H1 (cell line): Measurements from ENCODE around the gene ASTN2. TPM values are rescaled to one million over a fixed set of nuclear protein-coding genes. Genes with fewer than 3 reads are reported as not detected.

Experiments
- CTCF ChIA-PET: fragments of 300-600 bp; sonication (Branson Sonifier 250); formaldehyde crosslinking; loops from one replicate; lab custom pipeline; 2021; ENCODE audit not compliant: partially characterized antibody; lab: Charles Lee
- POLR2A ChIA-PET: fragments of 300-600 bp; sonication (Branson Sonifier 250); formaldehyde crosslinking; loops from one replicate; lab custom pipeline; 2021; ENCODE audit warnings: inconsistent platforms; ENCODE audit not compliant: partially characterized antibody; lab: Charles Lee
- DNase-seq, 2 experiments: peaks; one replicate each; pipeline versions ENCODE4 v3.0.0 to v3.0.0-alpha.2; 2010 to 2022; ENCODE audit warnings: low spot score in 2 of 2, low read depth in 1 of 2, mixed read lengths in 1 of 2
- FAIRE-seq: peaks from 2 replicates; lab custom pipeline; 2011; peaks lifted over from hg19 to GRCh38; lab: Jason Lieb, UNC
- H2AFZ ChIP-seq: 2 replicates; pipeline ENCODE4 v1.8.1; 2012; ENCODE audit warnings: low read length, inconsistent platforms
- H2AK5ac ChIP-seq: 2 replicates; pipeline ENCODE4 v1.6.1; 2013; ENCODE audit warnings: low read depth, low read length
- H2BK120ac ChIP-seq: replicated peaks from 2 replicates; pipeline ENCODE3; 2013; ENCODE audit warnings: low read depth, low read length, inconsistent platforms
- H2BK12ac ChIP-seq: 2 replicates; pipeline ENCODE4 v1.6.1; 2013; ENCODE audit warnings: low read depth, low read length
- H2BK15ac ChIP-seq: 2 replicates; pipeline ENCODE4 v1.6.1; 2013; ENCODE audit warnings: low read length
- H2BK20ac ChIP-seq: 2 replicates; pipeline ENCODE4 v1.6.1; 2013; ENCODE audit warnings: low read length
- H2BK5ac ChIP-seq: 2 replicates; pipeline ENCODE4 v1.6.1; 2013; ENCODE audit warnings: low read depth, low read length
- H3K14ac ChIP-seq: 2 replicates; pipeline ENCODE4 v1.6.1; 2013; ENCODE audit warnings: inconsistent platforms; ENCODE audit not compliant: insufficient read length
- H3K18ac ChIP-seq: 2 replicates; pipeline ENCODE4 v1.6.1; 2013; ENCODE audit warnings: low read length; ENCODE audit errors: extremely low read depth
- H3K23ac ChIP-seq: 2 replicates; pipeline ENCODE4 v1.6.1; 2013; ENCODE audit warnings: inconsistent platforms; ENCODE audit not compliant: insufficient read length
- H3K23me2 ChIP-seq: 2 replicates; pipeline ENCODE4 v1.6.1; 2013; ENCODE audit warnings: low read depth, low read length
- H3K27ac ChIP-seq: 2 replicates; pipeline ENCODE4 v1.6.1; 2011; ENCODE audit warnings: low read depth, low read length, inconsistent platforms
- H3K27me3 ChIP-seq, 4 experiments: replicated peaks in 1 of 4; 1 replicate in 1 of 4; 2 replicates in 3 of 4; pipeline versions ENCODE4 v1.6.1 to v1.8.1; 2011 to 2013; ENCODE audit warnings: low read length in 3 of 4, mild to moderate bottlenecking in 3 of 4, inconsistent platforms in 2 of 4, mixed read lengths in 2 of 4, moderate library complexity in 1 of 4; ENCODE audit not compliant: control insufficient read depth in 3 of 4, insufficient read depth in 3 of 4; ENCODE audit errors: extremely low read depth in 1 of 4
- H3K36me3 ChIP-seq, 4 experiments: 2 replicates each; pipeline versions ENCODE4 v1.6.1 to v1.8.1; 2011 to 2013; ENCODE audit warnings: mild to moderate bottlenecking in 4 of 4, low read length in 3 of 4, moderate library complexity in 2 of 4, control low read depth in 1 of 4, inconsistent platforms in 1 of 4; ENCODE audit not compliant: insufficient read depth in 4 of 4, control insufficient read depth in 2 of 4
- H3K4ac ChIP-seq: replicated peaks from 2 replicates; pipeline ENCODE3; 2013; ENCODE audit warnings: low read length, low read depth, mixed read lengths, inconsistent platforms; ENCODE audit not compliant: insufficient read length
- H3K4me1 ChIP-seq, 4 experiments: replicated peaks in 1 of 4; 1 replicate in 1 of 4; 2 replicates in 3 of 4; pipeline versions ENCODE4 v1.6.1 to v1.8.1; 2011 to 2013; ENCODE audit warnings: low read length in 3 of 4, inconsistent platforms in 2 of 4, mixed read lengths in 1 of 4; ENCODE audit not compliant: insufficient read depth in 4 of 4, control insufficient read depth in 3 of 4
- H3K4me2 ChIP-seq, 2 experiments: 2 replicates each; pipeline versions ENCODE4 v1.6.1 to v1.8.1; 2011 to 2013; ENCODE audit warnings: low read depth in 2 of 2, low read length in 2 of 2, control low read depth in 1 of 2, inconsistent platforms in 1 of 2, mild to moderate bottlenecking in 1 of 2; ENCODE audit not compliant: insufficient read depth in 1 of 2
- H3K4me3 ChIP-seq, 4 experiments: fragments of 200-600, 300-600 bp in 1 of 4; sonication (generic), shearing (Covaris generic), sonication (Bioruptor Twin) in 1 of 4; 2 replicates each; pipeline versions ENCODE4 v1.5.1 to v1.8.1; 2011 to 2016; ENCODE audit warnings: low read length in 4 of 4, low read depth in 3 of 4, control low read depth in 2 of 4, inconsistent platforms in 2 of 4, mild to moderate bottlenecking in 2 of 4, mixed read lengths in 1 of 4, moderate library complexity in 1 of 4; ENCODE audit not compliant: insufficient read depth in 2 of 4; ENCODE audit errors: extremely low read depth in 1 of 4
- H3K56ac ChIP-seq: replicated peaks from 2 replicates; pipeline ENCODE3; 2013; ENCODE audit warnings: low read depth, mild to moderate bottlenecking, mixed read lengths, low read length, inconsistent platforms; ENCODE audit not compliant: insufficient read length
- H3K79me1 ChIP-seq: 2 replicates; pipeline ENCODE4 v1.6.1; 2013; ENCODE audit warnings: low read depth, low read length, control low read depth
- H3K79me2 ChIP-seq, 2 experiments: 2 replicates each; pipeline versions ENCODE4 v1.6.1 to v1.8.1; 2012 to 2013; ENCODE audit warnings: low read length in 2 of 2, mild to moderate bottlenecking in 2 of 2, inconsistent platforms in 1 of 2; ENCODE audit not compliant: insufficient read depth in 2 of 2, control insufficient read depth in 1 of 2
- H3K9ac ChIP-seq, 4 experiments: replicated peaks in 1 of 4; 1 replicate in 1 of 4; 2 replicates in 3 of 4; pipeline versions ENCODE4 v1.6.1 to v1.8.1; 2011 to 2013; ENCODE audit warnings: low read depth in 3 of 4, low read length in 3 of 4, control low read depth in 2 of 4, mild to moderate bottlenecking in 2 of 4, moderate library complexity in 2 of 4, inconsistent platforms in 1 of 4; ENCODE audit errors: extremely low read depth in 1 of 4
- H3K9me3 ChIP-seq, 2 experiments: 2 replicates each; pipeline versions ENCODE4 v1.6.1 to v1.8.1; 2012 to 2013; ENCODE audit warnings: mild to moderate bottlenecking in 2 of 2, moderate library complexity in 2 of 2, control low read depth in 1 of 2, inconsistent platforms in 1 of 2, low read depth in 1 of 2, low read length in 1 of 2, mixed read lengths in 1 of 2; ENCODE audit not compliant: insufficient read depth in 2 of 2
- H4K20me1 ChIP-seq, 2 experiments: replicated peaks in 1 of 2; 2 replicates each; pipeline versions ENCODE3 to v1.8.1; 2011 to 2013; ENCODE audit warnings: inconsistent platforms in 2 of 2, low read length in 2 of 2, mild to moderate bottlenecking in 1 of 2; ENCODE audit not compliant: insufficient read depth in 2 of 2, control insufficient read depth in 1 of 2
- H4K5ac ChIP-seq: 2 replicates; pipeline ENCODE4 v1.6.1; 2013; ENCODE audit warnings: low read length, low read depth, mixed read lengths, inconsistent platforms; ENCODE audit not compliant: insufficient read length
- H4K8ac ChIP-seq: 2 replicates; pipeline ENCODE4 v1.8.0; 2013; ENCODE audit warnings: mild to moderate bottlenecking, moderate library complexity, low read length, inconsistent platforms; ENCODE audit not compliant: insufficient read depth; ENCODE audit errors: extremely low read depth
- H4K91ac ChIP-seq: replicated peaks from 2 replicates; pipeline ENCODE3; 2013; ENCODE audit warnings: low read length, mixed read lengths, inconsistent platforms; ENCODE audit not compliant: insufficient read length
- BACH1 ChIP-seq: IDR thresholded peaks from 2 replicates; pipeline ENCODE4 v1.6.1; 2012; ENCODE audit warnings: low read length, improper control_type of control experiment
- WGBS, 2 experiments: shearing (Covaris generic) in 1 of 2; methylation state at CpG; one replicate each; pipeline versions ENCODE4 v1.1.6 to v1.1.7; 2013 to 2015; ENCODE audit warnings: low lambda C conversion rate in 2 of 2, mixed read lengths in 2 of 2, inconsistent platforms in 1 of 2, low coverage in 1 of 2, missing lambda C conversion rate in 1 of 2; ENCODE audit not compliant: insufficient replicate concordance in 2 of 2, insufficient coverage in 1 of 2, insufficient read length in 1 of 2; ENCODE audit errors: extremely low coverage in 1 of 2, missing lambda C conversion rate in 1 of 2; 5-methylcytosine and 5-hydroxymethylcytosine counted together
- polyA plus RNA-seq, 7 experiments: library from polyadenylated mRNA; depleted of rRNA in 3 of 7; stranded (reverse) in 5 of 7; unstranded in 2 of 7; fragments of >200 nt in 5 of 7; fragments of 200-250 nt in 2 of 7; gene quantifications; 1 replicate in 5 of 7; 2 replicates in 1 of 7; 4 replicates in 1 of 7; pipeline versions ENCODE4 v1.2.1 to v1.2.3, GENCODE V29; 2011 to 2013; ENCODE audit warnings: missing spikeins in 2 of 7, mixed read lengths in 2 of 7
- total RNA-seq: library from RNA; stranded (reverse); fragmentation: NEBNext Ultra II Directional; extraction: Animal tissue kit (Norgen Biotek cat#: 25700); gene quantifications from 2 replicates; pipeline ENCODE4 v1.2.1, GENCODE V29; 2021
- TF ChIP-seq, protein P1 (sequence below): IDR thresholded peaks from 2 replicates; pipeline ENCODE4 v1.6.1; 2011; ENCODE audit warnings: low read depth, mild to moderate bottlenecking, low read length; ENCODE audit not compliant: insufficient read depth

Gene ASTN2
- total and polyA plus RNA-seq, 2 of the 8 experiments (the other 6 are each of a cell fraction or from before 2014, with no cell fraction given), result 8.2 to 13.7 TPM

DNA sequence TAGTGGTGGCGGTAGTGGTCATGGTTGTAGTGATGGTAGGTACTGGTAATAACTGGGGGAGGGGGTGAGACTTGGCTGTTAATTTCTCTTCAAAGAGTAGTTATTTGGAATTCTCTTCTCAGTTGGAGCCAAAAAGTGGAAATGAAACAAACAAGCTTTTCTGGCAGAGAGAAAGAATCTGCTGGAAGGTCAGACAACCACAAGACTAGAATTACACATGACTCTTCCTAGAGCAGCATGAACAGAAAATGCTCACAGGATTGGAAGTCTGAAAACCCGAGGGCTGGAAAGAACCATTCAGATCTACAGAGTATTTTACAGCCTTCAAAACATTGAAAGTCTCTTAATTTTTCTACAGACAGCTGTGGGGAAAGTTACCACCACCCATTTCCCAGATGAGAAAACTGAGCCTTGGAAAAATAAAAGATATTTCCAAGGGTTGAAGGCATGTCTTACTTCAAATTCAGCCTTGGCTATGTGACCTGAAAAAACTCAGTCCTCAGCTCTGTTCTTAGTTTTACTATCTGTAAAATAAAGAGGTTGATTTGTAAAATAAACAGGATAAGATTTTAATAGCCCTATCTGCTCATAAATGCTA, 770.7 kb downstream of the ASTN2 start:
- WGBS, 2 experiments, result 97% methylated on average over 2 of the region's 2 CpGs; no CpG with 5 or more reads in 1 of the 2 experiments
- no peak overlapping the region for H3K4me3 ChIP-seq
- H3K36me3 ChIP-seq, result no peaks in the 10 kb centered on the region
- no peak overlapping the region for H3K27ac ChIP-seq
- FAIRE-seq (no peak), DNase-seq (no peak)
- no peaks in the 10 kb centered on the region for H3K79me1 ChIP-seq
- no peak overlapping the region for H3K9ac ChIP-seq
- no peak overlapping the region for H2BK5ac ChIP-seq
- no peak overlapping the region for H4K5ac ChIP-seq
- no peak overlapping the region for H3K14ac ChIP-seq
- no peak overlapping the region for H2BK12ac ChIP-seq
- no peaks in the 10 kb centered on the region for H3K4me1 ChIP-seq
- H2BK120ac ChIP-seq, result no peak overlapping the region
- no peak overlapping the region for H4K8ac ChIP-seq
- H2AFZ ChIP-seq, result no peak overlapping the region
- no peak overlapping the region for H2AK5ac ChIP-seq
- H3K23ac ChIP-seq, result no peak overlapping the region
- H3K4me2 ChIP-seq, result no peak overlapping the region
- no peaks in the 10 kb centered on the region for H4K20me1 ChIP-seq
- no peaks in the 10 kb centered on the region for H3K23me2 ChIP-seq
- H3K18ac ChIP-seq, result no peak overlapping the region
- H3K79me2 ChIP-seq, result no peaks in the 10 kb centered on the region
- no peaks in the 10 kb centered on the region for H3K27me3 ChIP-seq
- TF ChIP-seq, protein P1, sequence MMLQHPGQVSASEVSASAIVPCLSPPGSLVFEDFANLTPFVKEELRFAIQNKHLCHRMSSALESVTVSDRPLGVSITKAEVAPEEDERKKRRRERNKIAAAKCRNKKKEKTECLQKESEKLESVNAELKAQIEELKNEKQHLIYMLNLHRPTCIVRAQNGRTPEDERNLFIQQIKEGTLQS, result no peak
- TF ChIP-seq BACH1, result no peak
- TF ChIP-seq, all 59 proteins: peak for 0
- ChIA-PET CTCF (interaction anchor here (1.4 to 3.3 kb wide), 4 partner anchors 10 to 54 kb away, joined by 3 to 30 read pairs (median 5); no protein-coding TSS in a partner anchor), POLR2A (no interaction called here)
- Histone ChIP-seq H4K91ac (no peak overlapping the region), H3K4ac (no peak overlapping the region), H2BK15ac (no peak overlapping the region), H2BK20ac (no peak overlapping the region), H3K56ac (no peak overlapping the region), H3K9me3 (no peaks in the 10 kb centered on the region)
